Measurements from ENCODE around the gene ECT2L. TPM values are rescaled to one million over a fixed set of nuclear protein-coding genes. Genes with fewer than 3 reads are reported as not detected.

Gene ECT2L
- total RNA-seq, 1 donor from 2014 or later, result not detected

GRCh38 chr6:138821519-138821918, 25.6 kb downstream of the ECT2L start:
- peaks cover 31% of the 10 kb centered on the region for H3K4me1 Mint-ChIP-seq (ENCODE audit: low read depth)
- no peaks in the 10 kb centered on the region for H3K9me3 Mint-ChIP-seq (ENCODE audit: low read depth)
- no peaks in the 10 kb centered on the region for H3K36me3 Mint-ChIP-seq (ENCODE audit: insufficient read depth)
- TF ChIP-seq, protein P1, sequence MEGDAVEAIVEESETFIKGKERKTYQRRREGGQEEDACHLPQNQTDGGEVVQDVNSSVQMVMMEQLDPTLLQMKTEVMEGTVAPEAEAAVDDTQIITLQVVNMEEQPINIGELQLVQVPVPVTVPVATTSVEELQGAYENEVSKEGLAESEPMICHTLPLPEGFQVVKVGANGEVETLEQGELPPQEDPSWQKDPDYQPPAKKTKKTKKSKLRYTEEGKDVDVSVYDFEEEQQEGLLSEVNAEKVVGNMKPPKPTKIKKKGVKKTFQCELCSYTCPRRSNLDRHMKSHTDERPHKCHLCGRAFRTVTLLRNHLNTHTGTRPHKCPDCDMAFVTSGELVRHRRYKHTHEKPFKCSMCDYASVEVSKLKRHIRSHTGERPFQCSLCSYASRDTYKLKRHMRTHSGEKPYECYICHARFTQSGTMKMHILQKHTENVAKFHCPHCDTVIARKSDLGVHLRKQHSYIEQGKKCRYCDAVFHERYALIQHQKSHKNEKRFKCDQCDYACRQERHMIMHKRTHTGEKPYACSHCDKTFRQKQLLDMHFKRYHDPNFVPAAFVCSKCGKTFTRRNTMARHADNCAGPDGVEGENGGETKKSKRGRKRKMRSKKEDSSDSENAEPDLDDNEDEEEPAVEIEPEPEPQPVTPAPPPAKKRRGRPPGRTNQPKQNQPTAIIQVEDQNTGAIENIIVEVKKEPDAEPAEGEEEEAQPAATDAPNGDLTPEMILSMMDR (IDR thresholded peaks at IDR 0.05; ENCODE audit: unreplicated experiment), result no peak
- H3K27me3 Mint-ChIP-seq, result no peaks in the 10 kb centered on the region
- no peak overlapping the region for H3K4me3 Mint-ChIP-seq (ENCODE audit: low read depth)
- H3K27ac Mint-ChIP-seq, result no peak overlapping the region
- DNase-seq (ENCODE audit: low spot score, unreplicated experiment), result no peak

GRCh38 chr6:138824482-138825144, 28.7 kb downstream of the ECT2L start:
- H3K27ac Mint-ChIP-seq, result no peak overlapping the region
- TF ChIP-seq, protein P1 (IDR thresholded peaks at IDR 0.05; ENCODE audit: unreplicated experiment), result no peak
- DNase-seq (ENCODE audit: low spot score, unreplicated experiment), result no peak

GRCh38 chr6:138830248-138830647, 34.4 kb downstream of the ECT2L start:
- no peaks in the 10 kb centered on the region for H3K27me3 Mint-ChIP-seq
- no peak for DNase-seq (ENCODE audit: low spot score, unreplicated experiment)
- peaks cover 2% of the 10 kb centered on the region for H3K4me1 Mint-ChIP-seq (ENCODE audit: low read depth)
- H3K9me3 Mint-ChIP-seq (ENCODE audit: low read depth), result no peaks in the 10 kb centered on the region
- no peak overlapping the region for H3K27ac Mint-ChIP-seq
- H3K36me3 Mint-ChIP-seq (ENCODE audit: insufficient read depth), result no peaks in the 10 kb centered on the region
- no peak overlapping the region for H3K4me3 Mint-ChIP-seq (ENCODE audit: low read depth)
- TF ChIP-seq, protein P1 (IDR thresholded peaks at IDR 0.05; ENCODE audit: unreplicated experiment), result no peak

More at GRCh38 chr6:138824482-138825144, 28.7 kb downstream of the ECT2L start:
- no peaks in the 10 kb centered on the region for H3K27me3 Mint-ChIP-seq
- H3K4me1 Mint-ChIP-seq (ENCODE audit: low read depth), result peaks cover 11% of the 10 kb centered on the region
- no peaks in the 10 kb centered on the region for H3K36me3 Mint-ChIP-seq (ENCODE audit: insufficient read depth)
- H3K9me3 Mint-ChIP-seq (ENCODE audit: low read depth), result no peaks in the 10 kb centered on the region
- no peak overlapping the region for H3K4me3 Mint-ChIP-seq (ENCODE audit: low read depth)

DNA sequence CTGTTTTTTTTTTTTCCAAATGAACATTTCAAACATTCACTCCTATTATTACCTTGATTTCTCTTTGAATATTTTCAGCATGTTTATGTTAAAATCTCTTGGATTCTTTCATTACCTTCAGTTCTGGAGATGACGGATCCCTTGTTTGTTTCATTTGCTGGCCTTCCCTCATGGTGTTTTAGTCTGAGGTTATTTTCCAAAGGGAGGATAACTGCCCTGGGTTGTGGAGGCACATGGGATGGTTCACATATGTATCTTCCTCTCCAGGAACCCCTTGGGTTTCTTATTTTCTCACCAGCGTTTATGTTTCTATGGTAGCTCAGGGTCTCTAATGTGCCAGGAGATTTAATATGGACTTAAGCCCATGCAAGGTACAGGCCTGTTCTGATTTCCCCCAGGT, 36.3 kb downstream of the ECT2L start:
- no peaks in the 10 kb centered on the region for H3K9me3 Mint-ChIP-seq (ENCODE audit: low read depth)
- no peak overlapping the region for H3K4me3 Mint-ChIP-seq (ENCODE audit: low read depth)
- TF ChIP-seq, protein P1 (IDR thresholded peaks at IDR 0.05; ENCODE audit: unreplicated experiment), result no peak
- H3K27ac Mint-ChIP-seq, result no peak overlapping the region
- no peak for DNase-seq (ENCODE audit: low spot score, unreplicated experiment)
- no peaks in the 10 kb centered on the region for H3K36me3 Mint-ChIP-seq (ENCODE audit: insufficient read depth)
- H3K27me3 Mint-ChIP-seq, result no peaks in the 10 kb centered on the region
- peaks cover 2% of the 10 kb centered on the region for H3K4me1 Mint-ChIP-seq (ENCODE audit: low read depth)

- H3K4me1 Mint-ChIP-seq (ENCODE audit: low read depth), result no peaks in the 10 kb centered on the region
- no peaks in the 10 kb centered on the region for H3K9me3 Mint-ChIP-seq (ENCODE audit: low read depth)
- no peaks in the 10 kb centered on the region for H3K27me3 Mint-ChIP-seq
- DNase-seq (ENCODE audit: low spot score, unreplicated experiment), result no peak
- no peak overlapping the region for H3K4me3 Mint-ChIP-seq (ENCODE audit: low read depth)
- H3K36me3 Mint-ChIP-seq (ENCODE audit: insufficient read depth), result no peaks in the 10 kb centered on the region
- TF ChIP-seq, protein P1 (IDR thresholded peaks at IDR 0.05; ENCODE audit: unreplicated experiment), result no peak
- H3K27ac Mint-ChIP-seq, result no peak overlapping the region
Observed at GRCh38 chr6:138833816-138834539, 38.1 kb downstream of the ECT2L start.

All from progenitor cell of endocrine pancreas (in vitro differentiated cells).